HUDEP-2 (cell line): ENCODE measurements around the gene TEX28.
"Not testable (repeated sequence)": the region's sequence is repeated elsewhere in the genome, so short reads cannot be mapped to it uniquely, and the experiment has no call there.

ENCODE experiments used
- DNase-seq, 76 experiments: peaks; one replicate each; lab custom pipeline; 2025; ENCODE audit not compliant: unreplicated experiment in 76 of 76; lab: John Stamatoyannopoulos, UW

The TEX28 gene, protein sequence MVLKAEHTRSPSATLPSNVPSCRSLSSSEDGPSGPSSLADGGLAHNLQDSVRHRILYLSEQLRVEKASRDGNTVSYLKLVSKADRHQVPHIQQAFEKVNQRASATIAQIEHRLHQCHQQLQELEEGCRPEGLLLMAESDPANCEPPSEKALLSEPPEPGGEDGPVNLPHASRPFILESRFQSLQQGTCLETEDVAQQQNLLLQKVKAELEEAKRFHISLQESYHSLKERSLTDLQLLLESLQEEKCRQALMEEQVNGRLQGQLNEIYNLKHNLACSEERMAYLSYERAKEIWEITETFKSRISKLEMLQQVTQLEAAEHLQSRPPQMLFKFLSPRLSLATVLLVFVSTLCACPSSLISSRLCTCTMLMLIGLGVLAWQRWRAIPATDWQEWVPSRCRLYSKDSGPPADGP

DNA sequence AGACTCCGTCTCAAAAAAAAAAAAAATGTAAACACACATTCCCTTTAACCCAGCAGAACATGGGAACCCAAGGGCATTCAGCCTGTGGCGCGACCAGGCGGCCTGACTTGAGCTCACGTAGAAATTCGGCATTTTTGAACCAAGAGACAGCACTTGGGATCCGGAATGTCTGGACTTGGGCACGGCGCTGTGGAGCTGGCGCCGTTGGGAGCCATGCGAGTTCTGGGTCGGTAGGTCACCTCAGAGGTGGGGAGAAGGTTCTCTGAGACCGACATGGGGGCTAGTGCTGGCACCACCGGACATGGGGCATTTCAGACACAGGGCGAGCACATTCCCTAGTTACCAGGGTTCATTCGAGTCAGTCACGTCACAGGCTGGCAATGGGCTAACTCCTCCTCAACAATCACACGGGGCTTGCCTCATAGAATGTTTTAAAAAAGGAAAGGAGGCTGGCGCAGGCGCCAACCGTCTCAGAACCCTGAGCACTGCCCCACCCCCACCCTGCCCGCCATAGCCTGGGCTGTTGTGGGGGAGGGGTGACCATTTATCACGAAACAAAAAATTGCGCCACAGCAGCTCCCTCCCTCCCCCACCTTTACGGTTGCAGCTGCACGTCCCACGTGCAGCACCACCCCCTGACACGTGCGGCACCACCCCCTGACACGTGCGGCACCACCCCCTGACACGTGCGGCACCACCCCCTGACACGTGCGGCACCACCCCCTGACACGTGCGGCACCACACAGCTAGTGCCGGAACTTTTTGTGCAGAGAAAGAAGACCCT, at the start of gene TEX28:
TEX28 (minus strand) TSS at position 334 of the 784 bp plus-strand sequence. CDS start 3,007 bp downstream, outside the sequence.
- no peak for DNase-seq

DNA sequence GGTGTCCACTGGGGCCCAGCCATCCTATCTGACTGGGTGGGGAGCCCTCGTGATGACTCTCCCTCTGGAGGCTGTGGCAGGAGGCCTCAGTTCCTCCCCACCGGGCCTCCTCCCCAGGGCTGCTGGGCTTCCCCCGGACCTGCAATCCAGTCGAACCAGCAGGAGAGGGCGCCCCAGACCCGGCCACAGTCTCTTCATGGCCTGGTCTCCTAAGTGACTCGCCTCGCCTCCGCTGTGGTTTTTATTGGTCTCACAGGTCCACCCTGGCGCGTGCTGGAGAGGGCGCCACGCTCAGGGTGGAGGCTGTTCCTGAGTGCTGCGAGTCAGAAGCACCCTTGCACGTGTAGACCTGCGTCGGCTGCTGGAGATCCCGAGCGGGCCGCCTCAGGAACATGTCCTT, 48.7 kb upstream of the TEX28 start:
- DNase-seq, result not testable (repeated sequence)

DNA sequence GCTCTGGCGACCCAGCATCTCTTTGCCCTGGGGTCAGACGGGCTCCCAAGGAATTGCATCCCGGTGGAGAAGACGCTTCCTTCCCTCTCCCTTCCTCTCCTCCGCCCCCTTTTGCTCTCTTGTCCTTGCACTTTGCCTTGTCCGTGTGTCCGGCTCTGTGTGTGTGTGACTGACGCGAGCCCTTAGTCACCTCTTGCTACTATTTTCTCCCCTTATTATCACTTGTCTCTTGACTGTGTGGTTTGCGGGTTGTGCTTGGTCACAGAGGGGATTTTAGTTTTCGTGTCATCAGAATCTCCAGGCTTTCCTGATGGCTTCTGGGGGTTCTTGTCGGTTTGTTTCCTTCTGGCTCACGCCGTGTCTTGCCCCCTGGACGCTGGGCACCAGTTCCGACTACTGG, 48.1 kb upstream of the TEX28 start:
- not testable (repeated sequence) for DNase-seq

DNA sequence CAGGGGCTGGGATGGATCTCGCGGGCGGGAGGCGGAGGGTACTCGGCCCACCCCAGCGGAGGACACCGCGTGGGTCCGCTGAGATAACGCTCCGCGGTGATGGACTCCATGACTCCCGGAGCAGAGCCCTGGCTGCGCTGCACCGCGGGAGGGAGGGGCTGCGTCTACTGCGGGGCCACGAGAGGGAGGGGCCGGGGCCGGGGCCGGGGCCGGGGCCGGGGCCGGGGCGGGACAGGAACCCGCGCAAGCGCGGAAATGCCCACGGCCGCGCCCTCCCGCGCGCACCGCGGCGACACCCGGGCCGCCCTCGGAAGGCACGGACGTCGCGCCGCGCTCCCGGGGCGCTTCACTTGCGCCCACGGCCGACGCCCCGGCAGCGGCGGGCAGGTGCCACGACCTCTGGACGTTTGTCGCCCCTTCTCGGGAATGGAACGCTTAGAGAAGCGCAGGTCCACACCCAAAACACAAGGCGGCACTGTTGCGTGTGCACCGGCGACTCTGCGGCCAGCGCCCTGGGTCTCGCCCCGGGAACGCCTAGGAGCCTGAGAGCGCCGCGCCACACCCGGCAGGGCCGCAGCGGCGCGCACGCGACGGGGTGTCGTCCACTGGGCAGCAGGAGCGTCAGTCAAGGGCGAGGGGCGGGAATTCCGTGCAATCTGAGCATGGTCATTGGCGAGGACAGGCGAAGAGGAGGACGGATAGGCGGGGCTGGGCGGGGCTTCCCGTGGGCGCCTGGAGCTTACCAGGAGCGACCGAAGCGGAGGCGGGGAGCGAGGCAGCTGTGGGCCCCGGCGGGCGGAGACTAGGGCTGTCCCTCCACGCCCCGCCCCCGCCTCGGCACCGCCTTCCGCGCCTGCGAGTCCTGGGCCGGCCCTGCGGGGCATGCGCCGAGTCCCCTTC, 46.7 kb upstream of the TEX28 start:
- not testable (repeated sequence) for DNase-seq

DNA sequence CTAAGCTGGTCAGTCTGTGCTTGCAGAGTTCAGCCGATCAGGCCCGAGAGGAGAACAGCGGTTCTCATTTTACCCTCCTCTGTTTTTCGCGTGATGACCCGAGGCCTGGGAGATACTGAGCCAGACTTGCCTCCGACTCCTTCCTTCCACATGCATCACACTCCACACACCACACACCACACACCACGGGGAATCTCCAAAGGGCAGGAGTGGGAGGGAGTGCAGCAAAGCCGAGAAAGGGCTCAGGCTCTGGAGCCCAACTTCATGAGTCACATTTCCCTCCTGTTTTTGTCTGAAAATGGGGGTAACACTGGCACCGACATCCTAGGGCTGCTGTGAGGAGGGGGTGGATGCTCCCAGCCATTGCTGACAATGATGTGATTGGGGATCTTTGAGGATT, 39.6 kb upstream of the TEX28 start:
- DNase-seq, result no peak

DNA sequence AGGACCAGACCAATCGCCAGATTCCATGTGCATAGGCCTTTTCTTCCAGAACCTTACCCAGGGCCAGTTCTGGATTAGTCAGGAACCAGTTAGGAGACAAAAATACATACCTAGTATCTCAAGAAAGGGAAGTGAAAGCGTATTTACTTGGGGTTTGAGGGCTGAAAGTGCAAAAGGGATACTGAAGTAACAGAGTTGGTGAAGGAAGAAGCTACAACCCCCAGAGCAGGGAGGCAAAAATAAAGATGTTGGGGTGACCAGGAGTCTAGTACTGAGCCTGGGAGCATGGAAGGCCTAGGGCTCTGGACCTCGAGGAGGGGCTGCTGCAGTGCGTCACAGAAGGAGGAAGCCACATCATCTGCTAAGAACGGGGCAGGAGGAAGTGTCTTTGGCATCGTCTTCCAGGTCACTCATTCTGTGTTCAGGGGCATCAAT, 38.9 kb upstream of the TEX28 start:
- no peak for DNase-seq

DNA sequence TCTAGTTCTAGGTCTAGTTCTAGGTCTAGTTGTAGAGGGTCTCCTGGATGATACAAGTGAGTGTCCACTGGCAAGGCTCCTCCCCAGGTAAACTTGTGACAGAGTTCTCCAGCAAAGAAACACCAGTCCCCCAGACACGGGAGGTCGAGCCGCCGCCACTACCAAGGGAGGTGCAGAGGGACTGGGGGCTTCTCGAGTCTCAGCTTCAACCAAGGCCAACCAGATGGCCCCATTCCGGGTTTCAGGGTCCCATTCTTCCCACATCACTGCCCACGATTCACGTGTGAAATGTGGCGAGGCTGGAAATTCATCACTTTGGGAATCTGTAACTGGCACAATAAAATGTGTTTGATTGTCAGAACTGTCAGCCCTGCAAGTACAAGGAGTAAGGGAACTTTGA, 38.2 kb upstream of the TEX28 start:
- no peak for DNase-seq

DNA sequence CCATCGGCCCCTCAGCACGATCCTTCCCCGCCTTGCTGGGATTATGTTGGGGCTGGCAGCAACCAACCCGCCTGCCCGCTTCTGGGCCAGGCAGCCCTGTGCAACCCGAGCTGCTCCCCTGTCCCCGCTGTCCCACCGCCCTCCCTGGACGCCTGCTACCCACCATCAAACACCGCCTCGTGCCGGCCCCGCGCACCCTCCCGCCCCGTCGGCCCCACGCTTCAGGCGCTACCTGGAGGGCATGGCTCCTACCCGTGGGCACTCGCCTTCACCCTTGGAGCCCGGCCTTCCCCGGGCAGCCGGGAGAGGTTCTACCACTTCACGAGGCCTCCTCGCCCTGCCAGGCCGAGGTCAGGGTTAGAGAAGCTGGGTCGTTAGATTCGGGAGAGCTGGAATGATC, 37.6 kb upstream of the TEX28 start:
- DNase-seq, result no peak

DNA sequence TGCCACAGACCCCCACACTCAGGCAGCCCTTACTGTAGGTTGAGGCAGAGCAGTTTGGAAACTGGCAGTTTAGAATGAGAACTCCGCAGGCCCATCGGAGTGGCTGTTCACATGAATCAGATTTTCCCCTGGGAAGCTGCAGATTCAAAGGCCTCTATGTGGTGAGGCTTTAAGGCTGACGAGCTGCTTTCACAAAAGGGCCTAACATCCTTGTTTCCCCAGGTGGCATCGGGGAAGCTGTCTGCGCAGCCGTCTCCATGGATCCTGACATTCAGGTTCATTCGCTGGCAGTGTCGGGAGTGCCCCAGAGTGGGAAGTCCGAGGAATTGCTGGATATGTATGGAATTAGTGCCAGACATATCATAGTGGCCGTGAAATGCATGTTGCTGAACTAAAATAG, 34.4 kb upstream of the TEX28 start:
- DNase-seq, result no peak

DNA sequence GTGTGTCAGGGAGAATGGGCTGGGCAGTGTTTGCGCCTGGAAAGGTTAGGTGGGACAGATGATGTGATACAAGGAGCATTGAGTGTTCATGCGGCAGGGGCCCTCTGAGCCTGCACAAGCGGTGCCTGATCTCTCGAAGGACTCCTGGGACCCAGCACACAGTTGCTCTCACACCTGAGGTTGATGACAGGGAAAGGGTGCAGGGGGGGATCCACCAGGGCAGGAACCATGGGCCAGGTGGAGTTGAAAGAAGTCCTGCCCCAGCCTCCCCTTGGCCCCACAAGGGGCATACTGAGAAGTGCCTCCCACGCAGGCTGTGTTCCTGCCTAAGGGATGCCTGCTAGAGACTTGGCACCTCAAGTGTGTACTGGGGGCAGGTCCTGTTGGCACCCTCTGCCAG, 33.7 kb upstream of the TEX28 start:
- no peak for DNase-seq

DNA sequence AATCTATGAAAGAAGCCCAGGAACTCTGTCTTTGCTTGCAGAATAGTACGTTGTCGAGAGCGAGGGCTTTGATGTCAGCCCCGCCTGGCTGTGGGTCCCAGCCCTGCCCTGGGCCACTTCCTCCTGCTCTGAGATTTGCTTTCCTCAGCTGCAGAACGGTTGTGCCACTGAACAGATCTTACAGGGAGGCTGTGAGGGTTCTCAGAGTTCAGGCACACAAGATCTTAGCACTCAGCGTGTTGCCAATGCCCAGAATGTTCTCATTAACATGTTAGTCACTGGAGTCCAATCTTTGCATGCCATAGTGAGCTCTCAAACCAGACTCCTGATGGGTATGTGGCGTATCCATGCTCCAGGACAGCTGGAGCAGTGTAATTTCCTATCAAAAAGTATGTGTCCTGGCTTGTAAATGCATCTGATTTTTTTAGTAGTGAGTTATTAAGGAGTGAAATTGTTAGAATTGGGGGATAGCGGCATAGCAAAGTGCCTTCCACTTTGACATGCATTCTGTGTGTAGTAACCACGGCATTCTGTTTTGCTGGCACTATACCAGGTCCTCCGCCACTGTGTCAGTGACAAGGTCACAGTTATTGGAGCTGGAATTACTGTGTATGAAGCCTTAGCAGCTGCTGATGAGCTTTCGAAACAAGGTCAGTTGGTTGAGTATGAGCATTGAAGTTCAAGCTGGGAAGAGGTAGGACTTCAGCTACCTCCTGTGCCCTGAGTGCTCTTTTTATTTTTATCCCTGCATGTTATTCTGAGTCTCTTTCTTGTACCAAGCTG, 32.3 kb upstream of the TEX28 start:
- no peak for DNase-seq

DNA sequence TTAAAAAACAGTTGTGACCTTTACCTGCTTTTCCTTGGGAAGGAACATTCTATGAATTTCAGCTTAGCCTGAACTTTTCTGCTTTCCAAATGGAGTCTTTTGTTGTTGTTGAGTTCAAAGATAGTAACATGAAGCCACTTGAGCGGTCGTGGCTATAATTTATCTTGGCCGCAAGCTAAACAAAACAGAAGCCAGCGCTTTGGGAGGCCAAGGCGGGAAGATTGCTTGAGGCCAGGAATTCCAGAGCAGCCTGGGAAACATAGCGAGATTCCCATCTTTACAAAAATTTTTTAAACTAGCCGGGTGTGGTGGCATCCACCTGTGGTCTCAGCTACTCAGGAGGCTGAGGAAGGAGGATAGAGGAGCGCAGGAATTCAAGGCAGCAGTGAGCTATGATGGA, 30.6 kb upstream of the TEX28 start:
- DNase-seq, result no peak

DNA sequence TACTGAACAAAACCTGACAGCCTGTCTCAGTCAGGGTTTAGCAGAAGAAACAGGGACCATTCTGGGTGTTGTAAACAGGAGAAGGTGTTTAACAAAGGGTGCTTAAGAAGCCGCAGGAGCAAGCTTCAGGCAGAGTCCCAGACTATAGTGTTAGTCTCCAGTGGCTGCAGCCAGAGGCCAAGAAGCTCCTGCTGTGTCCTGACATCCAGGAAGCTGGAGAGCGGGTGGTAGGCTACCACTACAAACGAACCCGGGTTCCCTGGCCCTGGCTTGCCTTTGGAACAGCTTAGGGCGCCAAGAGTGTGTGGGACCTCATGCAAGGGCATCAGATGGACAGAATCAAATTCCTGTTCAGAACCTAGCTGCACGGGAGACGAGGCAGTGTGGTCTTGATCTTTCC, 28.6 kb upstream of the TEX28 start:
- no peak for DNase-seq

DNA sequence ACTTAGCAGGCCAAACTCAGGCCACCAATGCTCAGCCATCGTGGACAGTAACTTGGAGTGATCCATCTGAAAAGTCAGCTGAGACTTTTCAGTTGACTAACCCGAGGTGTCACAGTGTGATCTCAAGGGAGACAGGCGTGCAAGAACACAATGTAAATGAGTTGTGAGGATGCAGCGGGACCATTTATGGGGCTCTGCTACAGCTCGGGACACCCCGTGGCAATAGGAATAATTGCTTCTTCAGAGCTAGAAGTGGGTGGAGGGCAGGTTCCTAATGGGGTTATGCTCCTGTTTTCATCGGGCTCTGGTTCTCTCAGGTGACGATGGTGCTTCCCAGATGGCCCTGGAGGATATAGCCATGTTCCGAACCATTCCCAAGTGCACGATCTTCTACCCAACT, 28.0 kb upstream of the TEX28 start:
- peak in 1 of 76 experiments; percentile 0 for DNase-seq

DNA sequence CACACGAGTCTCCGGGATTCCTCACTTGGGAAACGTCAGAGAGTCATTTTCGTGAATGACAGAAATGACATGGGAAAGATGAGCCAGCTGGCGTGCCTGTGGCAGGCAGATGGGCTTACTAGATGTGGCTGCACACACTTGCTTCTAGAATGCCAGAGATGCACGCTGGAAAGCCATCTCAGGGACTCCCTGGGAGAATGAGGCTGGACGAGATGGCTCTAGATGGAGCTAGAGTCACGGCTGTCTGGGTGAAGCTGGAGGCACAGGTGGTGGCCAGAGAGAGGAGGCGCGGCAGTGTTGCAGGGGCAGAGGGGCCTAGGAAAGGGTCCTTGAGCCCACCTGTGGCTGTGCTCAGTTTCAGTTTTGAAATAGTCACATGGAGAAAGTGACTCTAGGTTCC, 26.7 kb upstream of the TEX28 start:
- DNase-seq, result no peak

DNA sequence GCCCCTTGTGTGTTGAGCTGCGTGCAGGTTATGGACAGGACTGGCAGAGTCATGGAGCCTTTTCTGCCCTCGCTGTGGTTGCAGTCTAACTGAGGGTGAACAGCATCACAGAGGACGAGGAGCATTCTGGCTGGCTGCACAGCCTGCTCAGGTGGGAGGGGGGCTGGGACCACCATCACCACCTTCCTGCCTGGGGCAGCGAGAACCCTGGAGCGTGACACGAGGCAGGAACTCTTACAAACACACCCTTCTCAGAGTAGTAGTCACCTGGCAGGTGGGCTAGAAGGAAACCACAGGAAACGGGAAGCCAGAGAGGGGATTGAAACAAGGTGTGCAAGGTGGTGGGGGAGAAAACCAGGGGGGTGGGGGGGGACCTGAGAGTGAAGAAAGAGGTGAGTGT, 26.2 kb upstream of the TEX28 start:
- no peak for DNase-seq

DNA sequence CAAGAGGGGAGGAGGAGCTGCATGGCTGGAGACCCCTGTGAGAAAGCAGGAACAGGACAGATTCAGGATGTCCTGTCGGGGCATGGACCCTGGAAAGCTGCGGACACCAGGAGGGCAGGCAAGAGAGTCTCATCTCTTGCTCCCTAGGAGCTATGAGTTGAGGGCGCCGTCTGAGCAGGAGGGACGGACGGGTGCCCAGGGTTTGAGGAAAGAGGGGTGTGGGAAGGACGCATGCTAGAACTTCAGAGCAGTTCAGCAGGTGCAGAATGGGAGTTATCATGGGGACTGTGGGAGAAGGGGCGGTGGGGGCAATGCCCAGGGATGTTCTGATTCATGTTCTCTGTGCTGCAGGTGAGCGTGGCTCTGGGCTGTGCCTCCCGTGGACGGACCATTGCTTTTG, 25.5 kb upstream of the TEX28 start:
- no peak for DNase-seq

DNA sequence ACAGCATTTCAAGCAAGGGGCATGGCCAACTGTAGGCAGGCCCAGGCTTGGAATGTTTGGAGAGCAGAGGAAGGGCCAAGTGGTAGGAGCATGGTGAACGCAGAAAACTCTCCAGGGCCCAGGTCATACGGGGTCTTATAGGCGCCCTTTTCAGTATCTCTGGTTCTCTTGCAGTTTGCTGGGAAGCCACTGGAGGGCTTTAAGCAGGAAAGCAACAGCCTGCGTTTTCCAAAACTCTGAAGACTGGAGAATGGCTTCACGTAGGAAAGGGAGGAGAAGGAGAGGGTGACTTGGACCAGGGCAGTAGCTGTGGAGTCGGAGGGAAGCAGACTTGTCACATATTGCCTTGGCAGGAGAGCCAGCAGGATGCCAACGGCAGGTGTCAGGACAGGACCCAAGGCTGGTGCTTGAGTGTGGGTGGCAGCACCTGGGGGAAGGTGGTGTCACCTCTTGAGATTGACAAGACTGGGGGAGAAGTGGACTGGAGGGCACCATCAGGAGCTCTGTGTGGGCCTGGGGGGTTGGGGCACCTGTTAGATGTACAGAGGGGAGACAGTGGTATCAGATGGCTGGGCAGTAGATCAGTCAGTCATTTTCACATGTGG, 22.6 kb upstream of the TEX28 start:
- no peak for DNase-seq

DNA sequence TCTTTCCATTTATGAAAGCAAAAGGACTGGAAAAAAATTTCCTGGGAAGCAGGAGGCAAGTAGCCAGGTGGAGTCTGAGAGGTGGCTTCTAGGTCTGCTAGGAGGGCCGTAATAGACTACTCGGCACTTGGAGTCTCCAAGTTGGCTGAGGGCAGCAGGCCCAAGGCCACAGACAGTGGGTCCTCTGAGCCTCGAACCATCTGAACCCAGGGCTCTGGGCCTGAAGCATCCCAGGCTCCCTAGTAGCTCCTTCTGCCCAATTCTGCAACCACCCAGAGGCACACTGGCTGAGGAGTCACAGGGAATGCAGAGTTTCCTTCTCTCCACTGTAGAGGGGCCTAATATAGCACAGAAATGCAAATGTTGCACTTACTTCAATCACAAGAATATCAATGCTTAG, 20.5 kb upstream of the TEX28 start:
- DNase-seq, result no peak

DNA sequence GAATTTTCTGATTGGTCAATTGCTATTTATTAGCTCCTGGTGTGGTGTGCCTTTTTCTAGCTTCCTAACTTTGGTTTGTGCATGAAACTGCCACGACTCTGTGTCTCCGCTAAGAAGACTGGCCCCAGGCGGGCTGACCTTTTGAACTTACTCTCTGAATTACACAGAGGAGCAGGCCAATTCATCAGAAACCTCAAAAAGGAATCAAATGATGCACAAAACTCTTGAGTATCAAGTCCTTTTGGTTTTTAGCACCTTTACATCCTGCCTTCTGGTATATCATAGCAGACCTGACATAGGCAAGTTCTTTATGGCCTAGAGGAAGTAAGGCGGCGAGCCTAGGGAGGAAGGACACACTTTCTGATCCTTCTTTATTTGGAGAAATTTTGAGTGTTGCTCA, 18.2 kb upstream of the TEX28 start:
- DNase-seq, result no peak
